Measurements from ENCODE around the gene BCL11A. TPM values are rescaled to one million over a fixed set of nuclear protein-coding genes. Genes with fewer than 3 reads are reported as not detected.

BCL11A gene
- total RNA-seq, 3 donors from 2014 or later (not counting 1 experiment from before 2014, with no cell fraction given) = 2.6 to 3.5 (median 3.0) TPM

DNA sequence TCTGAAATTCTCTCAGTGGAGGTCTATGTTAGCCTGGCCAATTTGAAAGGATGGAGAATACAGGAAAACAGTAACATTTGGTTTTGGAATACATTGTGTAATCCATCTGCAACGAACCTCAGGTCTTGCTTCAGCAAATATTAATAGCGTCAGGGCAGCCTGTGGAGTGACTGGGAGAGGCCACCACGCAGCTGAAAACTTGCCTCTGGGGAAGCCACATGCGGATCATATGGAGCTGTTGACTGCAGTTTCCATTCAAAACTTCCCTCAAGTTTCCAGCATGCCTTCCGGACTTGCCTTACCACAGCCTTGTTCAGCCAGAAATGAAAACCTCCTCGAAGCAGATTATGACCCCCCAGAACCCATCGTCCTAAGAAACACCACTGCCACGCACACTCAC, 25.7 kb downstream of the BCL11A start:
- H3K4me3 Mint-ChIP-seq = no peak overlapping the region
- no peak overlapping the region for H3K27ac ChIP-seq (ENCODE audit: low read length)
- intact Hi-C loops (cut with micrococcal nuclease) = no loop called here
- H3K9me3 ChIP-seq (ENCODE audit: control insufficient read depth, insufficient read depth, low read length) = no peaks in the 10 kb centered on the region
- 79% methylated on average over 8 of the region's 8 CpGs for WGBS (ENCODE audit: insufficient coverage)
- TF ChIP-seq, protein P1, sequence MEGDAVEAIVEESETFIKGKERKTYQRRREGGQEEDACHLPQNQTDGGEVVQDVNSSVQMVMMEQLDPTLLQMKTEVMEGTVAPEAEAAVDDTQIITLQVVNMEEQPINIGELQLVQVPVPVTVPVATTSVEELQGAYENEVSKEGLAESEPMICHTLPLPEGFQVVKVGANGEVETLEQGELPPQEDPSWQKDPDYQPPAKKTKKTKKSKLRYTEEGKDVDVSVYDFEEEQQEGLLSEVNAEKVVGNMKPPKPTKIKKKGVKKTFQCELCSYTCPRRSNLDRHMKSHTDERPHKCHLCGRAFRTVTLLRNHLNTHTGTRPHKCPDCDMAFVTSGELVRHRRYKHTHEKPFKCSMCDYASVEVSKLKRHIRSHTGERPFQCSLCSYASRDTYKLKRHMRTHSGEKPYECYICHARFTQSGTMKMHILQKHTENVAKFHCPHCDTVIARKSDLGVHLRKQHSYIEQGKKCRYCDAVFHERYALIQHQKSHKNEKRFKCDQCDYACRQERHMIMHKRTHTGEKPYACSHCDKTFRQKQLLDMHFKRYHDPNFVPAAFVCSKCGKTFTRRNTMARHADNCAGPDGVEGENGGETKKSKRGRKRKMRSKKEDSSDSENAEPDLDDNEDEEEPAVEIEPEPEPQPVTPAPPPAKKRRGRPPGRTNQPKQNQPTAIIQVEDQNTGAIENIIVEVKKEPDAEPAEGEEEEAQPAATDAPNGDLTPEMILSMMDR (IDR thresholded peaks at IDR 0.05) = no peak
- no peak overlapping the region for H3K4me3 ChIP-seq (ENCODE audit: low read length)
- no peaks in the 10 kb centered on the region for H3K36me3 ChIP-seq (ENCODE audit: control insufficient read depth, insufficient read depth, low read length)
- H3K9me3 Mint-ChIP-seq = no peaks in the 10 kb centered on the region
- no peak for ATAC-seq
- H3K4me1 Mint-ChIP-seq = peaks cover 4% of the 10 kb centered on the region in 2 donors
- H3K4me1 ChIP-seq (ENCODE audit: control insufficient read depth, insufficient read depth, low read length) = peaks cover 28% of the 10 kb centered on the region
- H3K27ac Mint-ChIP-seq = no peak overlapping the region
- no peaks in the 10 kb centered on the region for H3K36me3 Mint-ChIP-seq
- peaks cover 3% of the 10 kb centered on the region for H3K27me3 ChIP-seq (ENCODE audit: control insufficient read depth, insufficient read depth, low read length)
- DNase-seq = no peak
- H3K27me3 Mint-ChIP-seq (ENCODE audit: low read depth in 2 of 2) = peaks cover 37 to 94% of the 10 kb centered on the region in 2 donors

DNA sequence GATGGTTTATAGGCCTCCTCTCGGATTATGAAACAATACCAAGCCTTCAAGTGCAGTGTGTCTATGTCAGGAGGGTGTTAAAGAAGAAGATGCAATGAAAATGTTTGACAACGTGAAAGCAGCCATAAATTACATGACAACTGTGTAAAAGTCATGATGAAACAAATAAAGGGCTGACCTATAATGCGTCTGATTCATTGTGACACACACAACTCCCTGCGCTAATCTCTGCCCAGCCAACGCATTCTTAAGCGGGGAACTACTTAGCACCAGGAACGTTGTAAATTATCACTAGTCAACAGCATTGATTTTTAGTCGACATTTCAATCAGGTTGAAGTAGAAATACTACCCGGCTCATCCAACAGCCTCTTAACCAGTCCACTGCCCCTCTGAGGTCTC, 26.8 kb downstream of the BCL11A start:
- H3K27me3 Mint-ChIP-seq (ENCODE audit: low read depth in 2 of 2) = peaks cover 29 to 88% of the 10 kb centered on the region in 2 donors

GRCh38 chr2:60525899-60526298, 27.6 kb downstream of the BCL11A start:
- no peak overlapping the region for H3K4me3 Mint-ChIP-seq
- no peaks in the 10 kb centered on the region for H3K36me3 Mint-ChIP-seq
- WGBS (ENCODE audit: insufficient coverage) = no CpG with 5 or more reads among the region's 1 CpG
- no peaks in the 10 kb centered on the region for H3K9me3 ChIP-seq (ENCODE audit: control insufficient read depth, insufficient read depth, low read length)
- H3K4me1 ChIP-seq (ENCODE audit: control insufficient read depth, insufficient read depth, low read length) = peaks cover 22% of the 10 kb centered on the region
- H3K27me3 Mint-ChIP-seq (ENCODE audit: low read depth in 2 of 2) = peaks cover 23 to 86% of the 10 kb centered on the region in 2 donors
- H3K36me3 ChIP-seq (ENCODE audit: control insufficient read depth, insufficient read depth, low read length) = no peaks in the 10 kb centered on the region
- DNase-seq (no peak), ATAC-seq (no peak)
- no peak overlapping the region for H3K27ac ChIP-seq (ENCODE audit: low read length)
- H3K27me3 ChIP-seq (ENCODE audit: control insufficient read depth, insufficient read depth, low read length) = no peaks in the 10 kb centered on the region
- H3K9me3 Mint-ChIP-seq = no peaks in the 10 kb centered on the region
- H3K4me3 ChIP-seq (ENCODE audit: low read length) = no peak overlapping the region
- peaks cover 4% of the 10 kb centered on the region in 2 donors for H3K4me1 Mint-ChIP-seq
- H3K27ac Mint-ChIP-seq = no peak overlapping the region
- TF ChIP-seq, protein P1 (IDR thresholded peaks at IDR 0.05) = no peak
- intact Hi-C loops (cut with micrococcal nuclease) = no loop called here

More for the DNA sequence above, 26.8 kb downstream of the BCL11A start:
- Mint-ChIP-seq H3K36me3 (no peaks in the 10 kb centered on the region), H3K4me3 (no peak overlapping the region), H3K4me1 (peaks cover 4% of the 10 kb centered on the region in 2 donors), H3K9me3 (no peaks in the 10 kb centered on the region), H3K27ac (no peak overlapping the region)
- Histone ChIP-seq H3K4me1 (ENCODE audit: control insufficient read depth, insufficient read depth, low read length) (peaks cover 26% of the 10 kb centered on the region), H3K36me3 (ENCODE audit: control insufficient read depth, insufficient read depth, low read length) (no peaks in the 10 kb centered on the region), H3K27me3 (ENCODE audit: control insufficient read depth, insufficient read depth, low read length) (peaks cover 2% of the 10 kb centered on the region), H3K27ac (ENCODE audit: low read length) (no peak overlapping the region), H3K9me3 (ENCODE audit: control insufficient read depth, insufficient read depth, low read length) (no peaks in the 10 kb centered on the region), H3K4me3 (ENCODE audit: low read length) (no peak overlapping the region)
- TF ChIP-seq, protein P1 (IDR thresholded peaks at IDR 0.05) = no peak
- ATAC-seq = no peak
- intact Hi-C loops (cut with micrococcal nuclease) = no loop called here
- no peak for DNase-seq
- 80% methylated on average over 9 of the region's 9 CpGs for WGBS (ENCODE audit: insufficient coverage)

DNA sequence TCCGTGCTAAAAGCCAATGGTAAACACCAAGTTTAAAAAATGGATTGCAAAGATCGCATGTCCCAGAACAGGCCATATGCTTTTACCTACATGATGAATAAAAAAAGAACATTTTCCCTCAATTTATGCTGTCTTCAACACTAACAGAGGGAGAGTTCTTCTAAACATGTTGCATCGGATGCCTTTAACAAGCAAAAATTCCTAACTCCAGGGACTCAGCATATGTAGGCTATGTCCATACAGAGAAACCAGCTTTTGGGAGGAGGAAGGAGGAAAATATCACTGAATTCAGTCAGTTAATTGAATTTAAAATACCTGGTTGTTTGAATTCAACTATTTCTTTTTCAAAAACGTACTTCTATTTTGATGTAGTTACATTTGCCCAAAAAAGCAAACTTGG, 28.6 kb downstream of the BCL11A start:
- WGBS (ENCODE audit: insufficient coverage) = 93% methylated on average over 2 of the region's 4 CpGs
- no peak for DNase-seq
- no peak for ATAC-seq
- no peak overlapping the region for H3K4me3 Mint-ChIP-seq
- TF ChIP-seq, protein P1 (IDR thresholded peaks at IDR 0.05) = no peak
- intact Hi-C loops (cut with micrococcal nuclease) = no loop called here
- no peak overlapping the region for H3K27ac ChIP-seq (ENCODE audit: low read length)
- H3K4me3 ChIP-seq (ENCODE audit: low read length) = no peak overlapping the region
- no peaks in the 10 kb centered on the region for H3K36me3 ChIP-seq (ENCODE audit: control insufficient read depth, insufficient read depth, low read length)
- no peaks in the 10 kb centered on the region for H3K9me3 ChIP-seq (ENCODE audit: control insufficient read depth, insufficient read depth, low read length)
- H3K27me3 Mint-ChIP-seq (ENCODE audit: low read depth in 2 of 2) = peaks cover 22 to 78% of the 10 kb centered on the region in 2 donors
- peaks cover 4% of the 10 kb centered on the region in 2 donors for H3K4me1 Mint-ChIP-seq
- peaks cover 14% of the 10 kb centered on the region for H3K4me1 ChIP-seq (ENCODE audit: control insufficient read depth, insufficient read depth, low read length)
- no peaks in the 10 kb centered on the region for H3K36me3 Mint-ChIP-seq
- H3K9me3 Mint-ChIP-seq = no peaks in the 10 kb centered on the region
- H3K27ac Mint-ChIP-seq = no peak overlapping the region
- H3K27me3 ChIP-seq (ENCODE audit: control insufficient read depth, insufficient read depth, low read length) = no peaks in the 10 kb centered on the region
